IMR-90 (cell line): ENCODE data around the gene LGI1. TPM values are rescaled to one million over a fixed set of nuclear protein-coding genes. Genes with fewer than 3 reads are reported as not detected.

Source experiments
- ATAC-seq: fragments of 200-7000 bp; cut with Tn5 transposase; 2 replicates; pipeline ENCODE4 v1.9.1; 2020; ENCODE audit warnings: low read depth, mild to moderate bottlenecking, moderate library complexity
- BruUV-seq: library from RNA; stranded (reverse); fragments of 400-500 nt; replicated peaks from 2 replicates; lab custom pipeline; 2021; lab: Mats Ljungman, UMichigan
- CTCF ChIA-PET: fragments of 300-600 bp; formaldehyde crosslinking; extraction: SDS; loops from one replicate; lab custom pipeline; 2021; ENCODE audit warnings: antibody characterized with exemption; lab: Yijun Ruan, JAX
- POLR2A ChIA-PET: fragments of 300-600 bp; sonication (Branson Sonifier 250); formaldehyde crosslinking; loops from one replicate; lab custom pipeline; 2022; ENCODE audit warnings: antibody characterized with exemption; ENCODE audit not compliant: unreplicated experiment; lab: Charles Lee
- DNase-seq: peaks from one replicate; pipeline ENCODE4 v3.0.0; 2013
- H2AFZ ChIP-seq: replicated peaks from 2 replicates; pipeline ENCODE3; 2013; ENCODE audit warnings: low read length, mild to moderate bottlenecking; ENCODE audit not compliant: poor library complexity
- H2AK5ac ChIP-seq: 2 replicates; pipeline ENCODE4 v1.6.1; 2013; ENCODE audit warnings: low read depth, low read length, inconsistent platforms
- H2AK9ac ChIP-seq: replicated peaks from 2 replicates; pipeline ENCODE3; 2013; ENCODE audit warnings: mild to moderate bottlenecking, low read depth, low read length, moderate library complexity; ENCODE audit not compliant: poor library complexity
- H2BK120ac ChIP-seq: 2 replicates; pipeline ENCODE4 v1.6.1; 2013; ENCODE audit warnings: low read depth, low read length, inconsistent platforms
- H2BK15ac ChIP-seq: 3 replicates; pipeline ENCODE4 v1.6.1; 2013; ENCODE audit warnings: low read depth, low read length, inconsistent platforms
- H2BK20ac ChIP-seq: 2 replicates; pipeline ENCODE4 v1.6.1; 2013; ENCODE audit warnings: low read depth, mild to moderate bottlenecking, inconsistent platforms, low read length, moderate library complexity
- H2BK5ac ChIP-seq: 2 replicates; pipeline ENCODE4 v1.6.1; 2013; ENCODE audit warnings: mild to moderate bottlenecking, low read depth, low read length, inconsistent platforms; ENCODE audit not compliant: poor library complexity, severe bottlenecking
- H3K14ac ChIP-seq: replicated peaks from 2 replicates; pipeline ENCODE4 v1.6.1; 2013; ENCODE audit warnings: low read depth, low read length, inconsistent platforms
- H3K18ac ChIP-seq: 2 replicates; pipeline ENCODE4 v1.6.1; 2013; ENCODE audit warnings: low read depth, low read length, control low read depth
- H3K23ac ChIP-seq: 2 replicates; pipeline ENCODE4 v1.6.1; 2013; ENCODE audit warnings: low read depth, low read length, inconsistent platforms
- H3K27ac ChIP-seq: 2 replicates; pipeline ENCODE4 v1.5.1; 2013; ENCODE audit warnings: mild to moderate bottlenecking, control low read depth, low read length; ENCODE audit not compliant: insufficient read depth
- H3K27me3 ChIP-seq: 2 replicates; pipeline ENCODE4 v1.6.1; 2013; ENCODE audit warnings: low read length; ENCODE audit not compliant: control insufficient read depth, insufficient read depth
- H3K36me3 ChIP-seq: 2 replicates; pipeline ENCODE4 v1.6.1; 2013; ENCODE audit warnings: low read length, mixed read lengths; ENCODE audit not compliant: control insufficient read depth, insufficient read depth
- H3K4ac ChIP-seq: 2 replicates; pipeline ENCODE4 v1.6.1; 2013; ENCODE audit warnings: low read depth, low read length, inconsistent platforms
- H3K4me1 ChIP-seq: 2 replicates; pipeline ENCODE4 v1.6.1; 2013; ENCODE audit warnings: low read length, mixed read lengths; ENCODE audit not compliant: control insufficient read depth, insufficient read depth
- H3K4me2 ChIP-seq: 2 replicates; pipeline ENCODE4 v1.6.1; 2013; ENCODE audit warnings: low read depth, mild to moderate bottlenecking, control low read depth, low read length, moderate library complexity
- H3K4me3 ChIP-seq: 2 replicates; pipeline ENCODE4 v1.5.1; 2013; ENCODE audit warnings: low read depth, mild to moderate bottlenecking, control low read depth, low read length, moderate library complexity; ENCODE audit not compliant: insufficient read depth
- H3K56ac ChIP-seq: 2 replicates; pipeline ENCODE4 v1.6.1; 2013; ENCODE audit warnings: low read length, inconsistent platforms; ENCODE audit not compliant: insufficient read depth; ENCODE audit errors: extremely low read depth
- H3K79me1 ChIP-seq, 2 experiments: 2 replicates each; pipeline ENCODE4 v1.6.1; 2013; ENCODE audit warnings: low read length in 2 of 2, inconsistent platforms in 1 of 2, low read depth in 1 of 2
- H3K9ac ChIP-seq: 2 replicates; pipeline ENCODE4 v1.6.1; 2013; ENCODE audit warnings: low read depth, low read length, control low read depth
- H3K9me1 ChIP-seq: 2 replicates; pipeline ENCODE4 v1.6.1; 2013; ENCODE audit warnings: low read length, inconsistent platforms; ENCODE audit not compliant: insufficient read depth
- H3K9me3 ChIP-seq: 2 replicates; pipeline ENCODE4 v1.6.1; 2013; ENCODE audit warnings: low read length; ENCODE audit not compliant: control insufficient read depth, insufficient read depth
- H4K20me1 ChIP-seq: 2 replicates; pipeline ENCODE4 v1.6.1; 2013; ENCODE audit warnings: low read length, inconsistent platforms; ENCODE audit not compliant: insufficient read depth
- H4K5ac ChIP-seq: 2 replicates; pipeline ENCODE4 v1.6.1; 2013; ENCODE audit warnings: mild to moderate bottlenecking, low read depth, low read length, control low read depth
- H4K8ac ChIP-seq, 2 experiments: 2 replicates each; pipeline ENCODE4 v1.6.1; 2013; ENCODE audit warnings: low read depth in 2 of 2, low read length in 2 of 2, control low read depth in 1 of 2, inconsistent platforms in 1 of 2
- H4K91ac ChIP-seq: 2 replicates; pipeline ENCODE4 v1.6.1; 2013; ENCODE audit warnings: low read depth, low read length, inconsistent platforms; ENCODE audit not compliant: insufficient read depth
- ELK1 ChIP-seq: fragments of 150-350 bp; IDR thresholded peaks from 2 replicates; pipeline ENCODE4 v1.6.1; 2016; ENCODE audit warnings: low read depth, mild to moderate bottlenecking, low read length, moderate library complexity, borderline replicate concordance
- RCOR1 ChIP-seq: IDR thresholded peaks from 2 replicates; pipeline ENCODE4 v1.6.1; 2012; ENCODE audit warnings: mild to moderate bottlenecking, low read length, improper control_type of control experiment; ENCODE audit not compliant: insufficient replicate concordance
- WGBS, 2 experiments: methylation state at CpG; one replicate each; pipeline versions ENCODE4 v1.1.5 to v1.1.7; 2013; ENCODE audit warnings: missing lambda C conversion rate in 2 of 2; ENCODE audit not compliant: insufficient read length in 1 of 2; ENCODE audit errors: extremely low coverage in 2 of 2; 5-methylcytosine and 5-hydroxymethylcytosine counted together
- dilution Hi-C: fragments of 300-500 bp; cut with HindIII; formaldehyde crosslinking; loops from one replicate; pipeline ENCODE4 v1.14.3; 2018; ENCODE audit warnings: low sequenced_read_pairs; ENCODE audit not compliant: unreplicated experiment
- in situ Hi-C: fragments of 300-500 bp; cut with MboI; formaldehyde crosslinking; loops from 3 replicates; pipeline ENCODE4 v1.14.3; 2019; ENCODE audit warnings: low sequenced_read_pairs, inconsistent platforms, mixed read lengths
- intact Hi-C: fragments of 100-400 bp; cut with micrococcal nuclease; formaldehyde crosslinking; loops from 2 replicates; pipeline ENCODE4 v1.10.0; 2022
- polyA plus RNA-seq, 3 experiments: library from polyadenylated mRNA; depleted of rRNA; stranded (reverse); fragments of >200 nt; gene quantifications; 2 replicates each; pipeline ENCODE4 v1.2.3, GENCODE V29; 2012; ENCODE audit warnings: low replicate concordance in 1 of 3
- total RNA-seq: library from RNA; depleted of rRNA; stranded (reverse); fragments of >200 nt; gene quantifications from 2 replicates; pipeline ENCODE4 v1.2.3, GENCODE V29; 2012

LGI1 gene
- total and polyA plus RNA-seq, 2 of the 4 experiments (the other 2 are of a cell fraction) = not detected

GRCh38 chr10:93723153-93723552 is 34.6 kb upstream of the LGI1 start:
- no peak for DNase-seq
- no peak overlapping the region for H2BK5ac ChIP-seq
- H3K9me3 ChIP-seq = no peaks in the 10 kb centered on the region
- H3K4me2 ChIP-seq = no peak overlapping the region
- no peaks in the 10 kb centered on the region for H3K79me1 ChIP-seq
- no peak overlapping the region for H2BK120ac ChIP-seq
- H3K4ac ChIP-seq = no peak overlapping the region
- BruUV-seq = no TSS peak
- H4K20me1 ChIP-seq = no peaks in the 10 kb centered on the region
- no peak overlapping the region for H4K91ac ChIP-seq
- no peaks in the 10 kb centered on the region for H3K36me3 ChIP-seq
- H3K27me3 ChIP-seq = peaks cover 13% of the 10 kb centered on the region
- H2AK5ac ChIP-seq = no peak overlapping the region
- H2AFZ ChIP-seq = no peak overlapping the region
- WGBS, 2 experiments = no CpG with 5 or more reads among the region's 2 CpGs
- H2AK9ac ChIP-seq = no peak overlapping the region
- H3K23ac ChIP-seq = no peak overlapping the region
- no peak for ATAC-seq
- H3K14ac ChIP-seq = no peak overlapping the region
- intact Hi-C loops = no loop called here
- no peak for TF ChIP-seq ELK1
- no peak for TF ChIP-seq RCOR1
- no peak overlapping the region for H2BK15ac ChIP-seq
- no peaks in the 10 kb centered on the region for H3K9me1 ChIP-seq
- no peak overlapping the region for H2BK20ac ChIP-seq
- no peaks in the 10 kb centered on the region for H3K4me1 ChIP-seq
- in situ Hi-C loops = no loop called here
- no peak overlapping the region for H4K8ac ChIP-seq
- dilution Hi-C loops = no loop called here
- no peak overlapping the region for H3K56ac ChIP-seq
- ChIA-PET POLR2A (no interaction called here), CTCF (no interaction called here)
- H4K5ac ChIP-seq = no peak overlapping the region
- H3K27ac ChIP-seq = no peak overlapping the region
- no peak overlapping the region for H3K9ac ChIP-seq
- no peak overlapping the region for H3K4me3 ChIP-seq
- no peak overlapping the region for H3K18ac ChIP-seq
